Gastrocnemius medialis (tissue), 4 donors: ENCODE measurements around the gene HMX1. TPM values are rescaled to one million over a fixed set of nuclear protein-coding genes. Genes with fewer than 3 reads are reported as not detected.

ENCODE experiments used
- ATAC-seq, 2 donors: fragments of 150-250 bp; one replicate each; pipeline ENCODE4 v1.9.1; 2016
- DNase-seq, 2 donors: peaks; one replicate each; pipeline ENCODE4 v3.0.0-alpha.2; 2019
- H3K27ac ChIP-seq, 4 donors: fragments of 200-600 bp; sonication (generic); 1 replicate in 1 of 4; 2 replicates in 3 of 4; pipeline ENCODE4 v1.5.1; 2016 to 2018; ENCODE audit warnings: mild to moderate bottlenecking in 2 of 4, moderate library complexity in 1 of 4
- H3K27me3 ChIP-seq, 3 donors: fragments of 200-600 bp; sonication (generic) in 2 of 3; 1 replicate in 1 of 3; 2 replicates in 2 of 3; pipeline versions ENCODE4 v1.5.1 to v1.6.0; 2016 to 2019; ENCODE audit warnings: mild to moderate bottlenecking in 1 of 3, moderate library complexity in 1 of 3
- H3K36me3 ChIP-seq, 2 donors: fragments of 200-600 bp; sonication (generic) in 1 of 2; one replicate each; pipeline ENCODE4 v1.5.1; 2017 to 2018
- H3K4me1 ChIP-seq, 2 donors: fragments of 200-600 bp; sonication (generic) in 1 of 2; one replicate each; pipeline ENCODE4 v1.5.1; 2016 to 2017; ENCODE audit warnings: mild to moderate bottlenecking in 2 of 2
- H3K4me3 ChIP-seq, 4 donors: fragments of 200-600 bp; sonication (generic) in 3 of 4; 1 replicate in 1 of 4; 2 replicates in 3 of 4; pipeline ENCODE4 v1.5.1; 2016 to 2019; ENCODE audit warnings: mild to moderate bottlenecking in 2 of 4
- H3K9me3 ChIP-seq, 3 donors: fragments of 200-600 bp; sonication (generic) in 2 of 3; 1 replicate in 1 of 3; 2 replicates in 2 of 3; pipeline ENCODE4 v1.5.1; 2016 to 2019
- CTCF ChIP-seq, 5 experiments: fragments of 450-650 bp in 3 of 5; fragments of 200-600 bp in 2 of 5; sonication (generic) in 2 of 5; IDR thresholded peaks in 4 of 5; conservative IDR thresholded peaks in 1 of 5; 1 replicate in 4 of 5; 2 replicates in 1 of 5; pipeline ENCODE4 v1.5.1; 2016 to 2019; ENCODE audit warnings: antibody characterized with exemption in 5 of 5, mild to moderate bottlenecking in 3 of 5, moderate library complexity in 3 of 5
- POLR2A ChIP-seq, 2 donors: fragments of 450-650 bp; IDR thresholded peaks; one replicate each; pipeline ENCODE4 v1.6.1; 2017; ENCODE audit warnings: antibody characterized with exemption in 2 of 2, mild to moderate bottlenecking in 2 of 2, moderate library complexity in 2 of 2
- in situ Hi-C, 4 donors: fragments of 200-750 bp; cut with MboI; loops; one replicate each; pipeline versions ENCODE4 v1.15.0 to v1.8.0; 2017; ENCODE audit warnings: low sequenced_read_pairs in 4 of 4
- intact Hi-C: fragments of 100-400 bp; cut with DNase I; formaldehyde crosslinking; loops from one replicate; pipeline ENCODE4 v1.15.1; 2023; ENCODE audit warnings: low total_unique reads
- total RNA-seq, 4 donors: library from RNA; depleted of rRNA; stranded (reverse); fragments of >200 nt; gene quantifications; one replicate each; pipeline versions ENCODE4 v1.1.0 to v1.2.3, GENCODE V29; 2016

HMX1 gene
- total RNA-seq, 4 donors from 2014 or later: not detected

- Histone ChIP-seq H3K27me3 (peaks cover 13 to 27% (median 15%) of the 10 kb centered on the region in 3 donors), H3K36me3 (no peaks in the 10 kb centered on the region), H3K27ac (no peak overlapping the region), H3K4me3 (no peak overlapping the region), H3K4me1 (no peaks in the 10 kb centered on the region), H3K9me3 (no peaks in the 10 kb centered on the region)
- no peak for ATAC-seq
- intact Hi-C loops: no loop called here
- no peak for TF ChIP-seq POLR2A (IDR thresholded peaks at IDR 0.05)
- no peak for TF ChIP-seq CTCF (IDR thresholded peaks at IDR 0.05 in 4 of 5, conservative IDR thresholded peaks at IDR 0.05 in 1 of 5)
- DNase-seq: no peak
- in situ Hi-C loops: no loop called here
These were observed 25.5 kb downstream of the HMX1 start for GRCh38 chr4:8846046-8846720.

- in situ Hi-C loops: no loop called here
- Histone ChIP-seq H3K4me1 (no peaks in the 10 kb centered on the region), H3K9me3 (no peaks in the 10 kb centered on the region), H3K27ac (no peak overlapping the region), H3K27me3 (peaks cover 13 to 20% (median 14%) of the 10 kb centered on the region in 3 donors), H3K36me3 (no peaks in the 10 kb centered on the region), H3K4me3 (no peak overlapping the region)
- ATAC-seq (no peak), DNase-seq (no peak)
- TF ChIP-seq CTCF (IDR thresholded peaks at IDR 0.05 in 4 of 5, conservative IDR thresholded peaks at IDR 0.05 in 1 of 5) (no peak), POLR2A (IDR thresholded peaks at IDR 0.05) (no peak)
- intact Hi-C loops: no loop called here
These were observed 26.5 kb downstream of the HMX1 start for GRCh38 chr4:8844976-8845690.

- intact Hi-C loops: no loop called here
- no peaks in the 10 kb centered on the region for H3K9me3 ChIP-seq
- H3K4me3 ChIP-seq: no peak overlapping the region
- no peaks in the 10 kb centered on the region for H3K36me3 ChIP-seq
- DNase-seq (no peak), ATAC-seq (no peak)
- TF ChIP-seq POLR2A (IDR thresholded peaks at IDR 0.05): no peak
- TF ChIP-seq CTCF (IDR thresholded peaks at IDR 0.05 in 4 of 5, conservative IDR thresholded peaks at IDR 0.05 in 1 of 5): no peak
- H3K27me3 ChIP-seq: peaks cover under 1 to 14% (median 9%) of the 10 kb centered on the region in 3 donors
- no peaks in the 10 kb centered on the region for H3K4me1 ChIP-seq
- no peak overlapping the region for H3K27ac ChIP-seq
- in situ Hi-C loops: no loop called here
These were observed 28.0 kb downstream of the HMX1 start for GRCh38 chr4:8843597-8843996.

GRCh38 chr4:8842614-8843013 lies 29.0 kb downstream of the HMX1 start:
- ATAC-seq (no peak), DNase-seq (no peak)
- TF ChIP-seq CTCF (IDR thresholded peaks at IDR 0.05 in 4 of 5, conservative IDR thresholded peaks at IDR 0.05 in 1 of 5) (no peak), POLR2A (IDR thresholded peaks at IDR 0.05) (no peak)
- H3K36me3 ChIP-seq: no peaks in the 10 kb centered on the region
- H3K27me3 ChIP-seq: peaks cover 0 to 11% (median 5%) of the 10 kb centered on the region in 3 donors
- H3K4me3 ChIP-seq: no peak overlapping the region
- in situ Hi-C loops: no loop called here
- H3K27ac ChIP-seq: no peak overlapping the region
- H3K9me3 ChIP-seq: no peaks in the 10 kb centered on the region
- H3K4me1 ChIP-seq: no peaks in the 10 kb centered on the region
- intact Hi-C loops: no loop called here
